ENCODE results near the gene DHX35. TPM values are rescaled to one million over a fixed set of nuclear protein-coding genes. Genes with fewer than 3 reads are reported as not detected.
"Not testable (repeated sequence)": the region's sequence is repeated elsewhere in the genome, so short reads cannot be mapped to it uniquely, and the experiment has no call there.

DHX35 gene
- total RNA-seq, 1 experiment from 2014 or later: 11.2 TPM

DNA sequence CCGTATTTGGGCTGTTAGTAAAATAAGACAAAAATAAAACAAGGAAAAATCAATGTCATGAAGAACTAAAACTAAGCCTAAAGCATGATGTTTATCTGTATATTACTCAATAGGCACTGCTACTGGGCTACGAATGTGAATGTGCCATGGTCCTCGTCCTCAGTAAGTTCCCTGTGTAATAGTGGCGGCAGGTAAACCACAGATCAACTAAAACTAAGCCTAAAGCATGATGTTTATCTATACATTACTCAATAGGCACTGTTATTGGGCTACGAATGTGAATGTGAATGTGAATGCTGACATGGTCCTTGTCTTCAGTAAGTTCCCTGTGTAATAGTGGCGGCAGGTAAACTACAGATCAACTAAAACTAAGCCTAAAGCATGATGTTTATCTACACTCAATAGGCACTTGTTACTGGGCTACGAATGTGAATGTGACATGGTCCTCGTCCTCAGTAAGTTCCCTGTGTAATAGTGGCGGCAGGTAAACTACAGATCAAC lies 1.9 kb upstream of the DHX35 start:
- ATAC-seq; H3K9ac ChIP-seq (ENCODE audit: low read length); H2AFZ ChIP-seq (ENCODE audit: low read depth, low read length, poor library complexity, severe bottlenecking); H3K27ac ChIP-seq (ENCODE audit: low read depth, low read length); H3K4me2 ChIP-seq (ENCODE audit: low read length); intact Hi-C loops (cut with micrococcal nuclease); POLR2A ChIA-PET; H3K4me3 ChIP-seq (replicated peaks in 1 of 2; ENCODE audit: low read depth in 1 of 2, low read length in 2 of 2); CTCF ChIA-PET; RAD21 ChIA-PET (ENCODE audit: low non-redundant PET in 1 of 2, low total read pairs in 2 of 2, uncharacterized antibody in 2 of 2, unreplicated experiment in 2 of 2); H3K36me3 ChIP-seq (ENCODE audit: control insufficient read depth in 1 of 2, insufficient read depth in 2 of 2, low read length in 2 of 2); H3K9me3 ChIP-seq (ENCODE audit: control insufficient read depth in 1 of 2, insufficient read depth in 1 of 2, low read depth in 1 of 2, low read length in 2 of 2); H3K9me2 ChIP-seq (ENCODE audit: insufficient read depth); H4K20me1 ChIP-seq (ENCODE audit: insufficient read depth); H3K27me3 ChIP-seq (ENCODE audit: insufficient read depth, low read length); BruUV-seq (replicated peaks); DNase-seq (ENCODE audit: low read depth, low spot score): not testable (repeated sequence)
- Histone ChIP-seq H3K4me1 (ENCODE audit: control insufficient read depth in 1 of 2, insufficient read depth in 2 of 2, low read length in 2 of 2) (peaks cover 7 to 21% of the 10 kb centered on the region in 2 experiments), H3K79me2 (ENCODE audit: insufficient read depth, low read length) (peaks cover 30% of the 10 kb centered on the region)

DNA sequence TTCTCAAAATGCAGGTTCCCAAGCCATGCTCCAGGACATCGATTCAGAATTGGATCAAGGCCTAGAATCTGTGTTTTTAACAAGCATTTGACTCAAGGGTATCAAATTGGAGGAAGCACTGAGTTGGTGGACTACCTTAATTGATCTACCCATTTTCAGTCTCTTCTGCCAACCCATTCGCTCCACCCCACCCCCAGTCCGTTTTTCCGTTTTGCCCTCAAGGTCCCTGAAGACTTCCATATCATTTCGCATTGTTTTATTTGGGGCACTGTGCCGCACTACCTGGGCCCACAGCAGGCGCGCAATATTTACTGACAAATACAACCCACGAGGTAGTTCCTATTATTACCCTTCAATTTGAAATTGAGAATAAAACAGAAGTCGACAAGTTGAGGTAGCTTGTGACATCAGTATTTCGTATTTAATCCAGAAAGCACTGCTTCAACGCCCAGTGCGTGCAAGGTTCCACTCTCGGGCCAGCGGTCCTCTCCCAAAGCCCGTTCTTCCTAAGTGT lies 557 bp upstream of the DHX35 start:
- Histone ChIP-seq H3K79me2 (ENCODE audit: insufficient read depth, low read length) (peaks cover 38% of the 10 kb centered on the region), H3K4me3 (replicated peaks in 1 of 2; ENCODE audit: low read depth in 1 of 2, low read length in 2 of 2) (peak overlapping the region; percentile 78 to 97), H3K36me3 (ENCODE audit: control insufficient read depth in 1 of 2, insufficient read depth in 2 of 2, low read length in 2 of 2) (no peaks in the 10 kb centered on the region), H3K27ac (ENCODE audit: low read depth, low read length) (peak overlapping the region; percentile 93), H3K9ac (ENCODE audit: low read length) (peak overlapping the region; percentile 95), H3K4me2 (ENCODE audit: low read length) (peak overlapping the region; percentile 90), H2AFZ (ENCODE audit: low read depth, low read length, poor library complexity, severe bottlenecking) (peak overlapping the region; percentile 72), H3K27me3 (ENCODE audit: insufficient read depth, low read length) (no peaks in the 10 kb centered on the region), H3K4me1 (ENCODE audit: control insufficient read depth in 1 of 2, insufficient read depth in 2 of 2, low read length in 2 of 2) (peaks cover 7 to 21% of the 10 kb centered on the region in 2 experiments), H3K9me2 (ENCODE audit: insufficient read depth) (no peaks in the 10 kb centered on the region), H3K9me3 (ENCODE audit: control insufficient read depth in 1 of 2, insufficient read depth in 1 of 2, low read depth in 1 of 2, low read length in 2 of 2) (no peaks in the 10 kb centered on the region), H4K20me1 (ENCODE audit: insufficient read depth) (no peaks in the 10 kb centered on the region)
- no peak for DNase-seq (ENCODE audit: low read depth, low spot score)
- TSS peak; percentile 92 for BruUV-seq (replicated peaks)
- ChIA-PET CTCF (interaction anchor here (0.6 to 1.0 kb wide), 3 partner anchors 8 to 35 kb away, joined by 3 to 4 read pairs (median 3); partner anchors contain the start of gene FAM83D), RAD21 (ENCODE audit: low non-redundant PET in 1 of 2, low total read pairs in 2 of 2, uncharacterized antibody in 2 of 2, unreplicated experiment in 2 of 2) (no interaction called here), POLR2A (interaction anchor here (0.6 to 2.3 kb wide), 4 partner anchors 8 to 45 kb away, joined by 3 to 11 read pairs (median 4); partner anchors contain the start of gene FAM83D)
- peak; percentile 1; the same call in 1 of the 2 replicates for ATAC-seq
- intact Hi-C loops (cut with micrococcal nuclease): loop anchor here (2.0 kb wide), 1 partner anchor 29 kb away; no protein-coding TSS in a partner anchor
- TF ChIP-seq REST (IDR thresholded peaks at IDR 0.05; ENCODE audit: low read depth) (no peak), ZFX (IDR thresholded peaks at IDR 0.05) (no peak), EZH2 (IDR thresholded peaks at IDR 0.05) (no peak)

All from HCT116 (cell line).